ENCODE data around the gene UNC13A.
A peak's percentile ranks its signal among the peaks of the same experiment; 100 is the strongest.

Gene UNC13A

GRCh38 chr19:17706750-17707181 is 18.6 kb upstream of the UNC13A start:
- no peak for DNase-seq (ENCODE audit: low read depth)

DNA sequence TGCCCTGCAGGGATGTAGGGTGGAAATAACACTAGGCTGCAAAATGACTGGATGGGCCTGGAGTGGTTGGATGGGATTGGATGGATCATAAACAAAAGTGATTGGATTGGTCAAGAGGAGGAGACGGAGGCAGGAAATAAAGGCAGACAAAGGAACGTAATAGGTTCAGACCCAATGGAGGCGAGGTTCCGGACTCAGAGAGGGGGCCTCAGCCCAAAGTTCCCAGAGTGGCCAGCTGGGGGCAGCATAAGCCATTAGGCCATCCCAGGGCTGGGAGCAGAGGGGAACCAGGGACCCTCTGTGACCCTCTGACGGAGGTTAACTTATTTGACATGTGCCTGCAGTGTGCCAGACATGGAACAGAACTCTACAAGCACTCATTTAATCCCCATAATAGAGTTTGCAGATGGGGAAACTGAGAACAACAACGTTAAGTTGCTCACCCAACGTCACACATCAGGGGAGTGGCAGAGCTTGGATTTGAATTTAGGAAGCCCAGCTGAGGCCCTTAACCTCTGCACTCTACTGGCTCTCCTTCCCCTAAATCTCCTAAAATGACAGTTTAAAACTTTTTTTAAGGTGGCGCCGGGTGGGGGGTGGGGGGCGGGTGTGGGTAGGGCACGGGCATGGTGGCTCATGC is 15.8 kb upstream of the UNC13A start:
- peak; percentile 57 for DNase-seq (ENCODE audit: low read depth)

DNA sequence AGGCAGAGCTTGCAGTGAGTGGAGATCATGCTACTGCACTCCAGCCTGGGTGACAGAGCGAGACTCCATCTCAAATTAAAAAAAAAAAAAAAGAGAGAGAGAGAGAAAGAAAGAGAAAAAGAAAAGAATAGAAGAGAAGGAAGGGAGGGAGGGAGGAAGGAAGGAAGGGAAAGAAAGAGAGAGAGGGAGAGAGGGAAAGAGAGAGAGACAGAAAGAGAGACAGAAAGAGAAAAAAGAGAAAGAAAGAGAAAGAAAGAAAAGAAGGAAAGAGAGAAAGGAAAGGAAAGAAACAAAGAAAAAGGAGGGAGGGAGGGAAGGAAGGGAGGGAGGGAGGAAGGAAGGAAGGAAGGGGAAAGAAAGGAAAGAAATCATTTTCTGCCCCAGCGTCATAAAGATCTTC is 7.0 kb upstream of the UNC13A start:
- DNase-seq (ENCODE audit: low read depth) = no peak

DNA sequence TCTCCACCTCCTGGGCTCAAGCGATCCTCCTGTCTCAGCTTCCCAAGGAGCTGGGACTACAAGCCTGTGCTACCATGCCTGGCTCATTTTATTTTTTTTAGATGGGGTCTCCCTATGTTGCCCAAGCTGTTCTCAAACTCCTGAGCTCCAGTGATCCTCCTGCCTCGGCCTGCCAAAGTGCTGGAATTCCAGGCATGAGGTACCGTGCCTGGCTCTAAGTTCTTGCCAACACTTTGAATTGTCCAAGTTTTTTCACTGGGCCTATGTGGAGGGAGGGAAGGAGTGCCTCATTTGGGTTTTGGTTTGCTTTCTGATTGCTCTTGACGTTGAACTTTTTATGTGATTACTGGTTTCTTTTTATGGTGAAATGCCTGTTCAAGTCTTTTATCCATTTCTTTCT is 4.4 kb upstream of the UNC13A start:
- no peak for DNase-seq (ENCODE audit: low read depth)

- DNase-seq (ENCODE audit: low read depth) = no peak
Measured at GRCh38 chr19:17688853-17689595, 870 bp upstream of the UNC13A start.

DNA sequence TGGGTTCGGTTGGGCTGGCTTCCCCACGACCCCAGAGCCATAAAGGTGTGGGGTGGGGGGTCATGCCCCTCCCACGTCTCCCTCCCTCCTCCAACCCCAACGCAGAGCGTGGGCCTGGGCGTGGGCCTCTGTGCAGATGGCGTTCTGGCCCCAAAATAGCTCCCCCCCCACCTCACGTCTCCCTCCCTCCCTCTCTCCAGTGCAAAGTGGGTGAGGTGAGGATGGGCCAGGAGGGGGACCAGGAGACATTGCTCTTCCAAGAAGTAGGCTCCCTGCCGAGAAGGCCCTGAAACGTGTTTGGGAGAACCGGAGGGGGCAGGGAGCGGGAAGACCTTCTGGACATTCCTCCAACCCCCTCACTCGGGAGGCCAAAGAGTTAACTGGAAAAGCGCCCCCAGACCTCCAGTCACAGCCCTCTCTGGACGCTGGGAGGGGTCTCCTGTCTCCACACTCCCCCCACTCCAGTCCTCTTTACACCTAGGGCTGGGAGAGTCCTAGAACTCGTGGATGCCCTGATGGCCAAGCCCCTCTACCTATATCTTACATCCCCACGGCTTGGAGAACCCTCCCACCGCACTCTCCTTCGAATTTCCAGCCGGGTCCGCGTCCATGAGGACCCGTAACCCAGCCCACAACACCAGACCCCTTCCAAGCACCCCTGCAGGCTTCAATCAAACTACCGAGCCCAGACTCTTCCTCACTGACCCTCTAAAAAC is 855 bp downstream of the UNC13A start:
- no peak for DNase-seq (ENCODE audit: low read depth)

DNA sequence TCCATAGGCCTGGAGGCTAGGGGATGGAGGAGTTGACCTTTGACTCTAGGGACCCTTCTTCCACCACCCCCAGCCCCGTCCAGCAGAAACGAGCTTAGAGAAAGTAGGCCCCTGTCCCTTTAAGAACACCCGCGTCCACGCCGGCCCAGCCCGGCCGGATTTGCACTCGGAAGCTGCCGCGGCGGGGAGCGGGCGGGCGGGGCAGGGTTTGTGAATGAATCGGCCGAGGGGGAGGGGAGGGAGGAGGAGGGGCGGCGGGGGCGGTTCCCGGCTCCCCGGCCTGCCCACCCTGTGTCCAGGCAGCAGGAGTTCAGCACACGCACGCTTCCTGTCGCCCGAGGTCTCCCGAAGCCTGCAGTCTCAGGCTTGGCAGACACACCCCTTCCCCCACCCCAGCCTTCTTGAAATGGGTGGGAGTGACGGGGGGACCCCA is 1.5 kb downstream of the UNC13A start:
- DNase-seq (ENCODE audit: low read depth) = no peak

GRCh38 chr19:17686023-17686521 is 2.1 kb downstream of the UNC13A start:
- DNase-seq (ENCODE audit: low read depth) = no peak

DNA sequence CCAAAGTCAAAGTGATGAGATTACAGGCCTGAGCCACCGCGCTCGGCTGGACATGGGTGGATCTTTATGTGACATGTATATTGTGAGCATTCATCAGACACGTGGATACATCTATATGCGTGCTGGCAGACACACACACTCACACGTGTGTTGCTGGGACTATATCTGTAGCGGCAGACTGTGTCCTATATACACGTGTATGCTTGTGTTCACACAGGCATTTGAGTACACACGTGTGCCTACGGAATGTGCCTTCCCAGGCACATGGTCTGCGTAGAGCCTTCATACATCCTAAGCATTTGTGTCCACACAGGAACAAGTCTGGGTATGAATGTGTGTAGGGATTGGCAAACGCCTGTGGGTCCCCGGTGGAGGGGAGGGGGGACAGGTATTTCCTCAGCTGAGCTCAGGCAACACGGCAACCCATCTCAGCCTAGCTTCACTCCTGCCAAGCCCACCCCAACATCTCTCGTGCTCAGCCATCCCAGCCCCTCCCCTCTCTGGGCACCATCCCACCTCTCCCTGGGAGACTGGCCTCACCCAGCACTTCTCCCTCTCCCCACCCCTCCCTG is 2.6 kb downstream of the UNC13A start:
- no peak for DNase-seq (ENCODE audit: low read depth)

DNA sequence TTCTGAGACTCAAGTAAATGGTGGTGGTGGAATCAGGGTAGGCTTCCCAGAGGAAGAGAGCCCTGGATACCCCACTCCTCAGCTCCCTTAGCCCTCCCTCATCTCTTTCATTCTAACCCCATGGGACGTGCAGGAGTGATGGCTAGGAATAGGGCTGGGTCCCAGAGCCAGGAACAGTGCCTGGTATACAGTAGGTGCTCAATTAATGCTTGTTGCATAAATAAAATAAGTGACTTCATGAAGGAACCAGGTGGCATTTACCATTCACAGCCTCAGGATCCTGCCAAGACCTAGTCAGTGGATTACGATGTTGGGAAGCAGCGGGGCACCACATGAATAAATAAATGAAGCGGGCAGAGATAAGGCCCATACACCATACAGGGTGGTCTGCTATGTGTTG is 3.9 kb downstream of the UNC13A start:
- DNase-seq (ENCODE audit: low read depth) = no peak

DNA sequence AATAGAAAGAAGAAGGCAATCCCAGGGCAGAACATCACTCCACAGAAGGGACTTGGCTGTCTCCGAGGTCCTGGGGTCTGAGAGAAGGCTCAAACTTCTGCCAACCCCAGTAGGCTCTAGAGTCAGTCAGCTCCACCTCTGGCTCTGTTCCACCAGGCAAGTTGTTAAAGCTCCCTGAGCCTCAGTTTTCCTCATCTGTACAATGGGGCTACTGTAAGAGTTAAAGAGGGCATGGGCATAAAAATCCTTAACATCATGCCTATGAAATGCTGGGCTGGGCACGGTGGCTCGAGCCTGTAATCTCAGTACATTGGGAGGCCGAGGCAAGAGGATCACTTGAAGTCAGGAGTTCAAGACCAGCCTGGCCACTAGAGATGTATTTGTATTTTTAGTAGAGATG is 5.1 kb downstream of the UNC13A start:
- no peak for DNase-seq (ENCODE audit: low read depth)

DNA sequence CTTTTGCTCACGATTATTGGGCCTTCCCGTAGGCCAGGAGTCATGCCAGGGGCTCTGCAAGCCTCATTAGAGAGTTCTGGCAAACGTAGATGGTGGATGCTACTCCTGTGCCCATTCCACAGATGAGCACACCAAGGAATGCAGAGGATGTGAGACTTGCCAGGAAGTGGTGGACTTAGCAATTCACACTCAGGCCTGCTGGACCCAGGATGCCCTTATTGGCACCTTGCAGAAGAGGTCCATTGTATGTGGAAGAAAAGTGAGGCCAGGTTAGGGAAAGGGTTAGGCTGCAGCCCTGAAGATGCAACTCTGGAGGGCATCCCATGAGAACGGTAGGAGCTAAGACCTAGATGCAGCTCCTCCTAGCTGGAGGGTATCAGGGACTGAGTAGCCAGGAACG is 5.9 kb downstream of the UNC13A start:
- DNase-seq (ENCODE audit: low read depth) = no peak

GRCh38 chr19:17681505-17682125 is 6.5 kb downstream of the UNC13A start:
- no peak for DNase-seq (ENCODE audit: low read depth)

DNA sequence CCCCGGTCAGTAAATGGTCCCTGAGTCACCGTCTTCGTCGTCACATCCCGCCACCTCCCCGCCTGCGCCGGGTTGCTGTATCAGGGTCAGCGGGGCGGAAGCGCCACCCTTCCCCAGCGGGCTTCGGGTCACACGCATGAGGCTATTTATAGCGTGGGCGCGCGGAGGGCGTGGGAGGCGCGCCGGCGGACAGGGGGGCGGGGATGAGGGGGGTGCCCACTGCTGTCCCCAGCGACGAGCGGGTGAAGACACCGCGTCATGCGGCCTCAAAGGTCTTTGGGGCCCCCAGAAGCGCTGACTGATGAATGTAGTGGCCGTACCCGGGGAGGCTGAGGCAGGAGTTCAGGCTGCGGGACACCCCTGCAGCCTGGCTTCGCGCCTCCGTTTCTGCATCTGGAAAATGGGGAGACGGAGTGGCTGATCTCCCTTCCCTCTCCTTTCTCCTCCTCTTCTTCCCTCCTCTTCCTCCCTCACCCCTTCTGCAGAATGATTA is 7.9 kb downstream of the UNC13A start:
- DNase-seq (ENCODE audit: low read depth) = no peak

- DNase-seq (ENCODE audit: low read depth) = no peak
Measured at GRCh38 chr19:17679526-17680229, 8.5 kb downstream of the UNC13A start.

DNA sequence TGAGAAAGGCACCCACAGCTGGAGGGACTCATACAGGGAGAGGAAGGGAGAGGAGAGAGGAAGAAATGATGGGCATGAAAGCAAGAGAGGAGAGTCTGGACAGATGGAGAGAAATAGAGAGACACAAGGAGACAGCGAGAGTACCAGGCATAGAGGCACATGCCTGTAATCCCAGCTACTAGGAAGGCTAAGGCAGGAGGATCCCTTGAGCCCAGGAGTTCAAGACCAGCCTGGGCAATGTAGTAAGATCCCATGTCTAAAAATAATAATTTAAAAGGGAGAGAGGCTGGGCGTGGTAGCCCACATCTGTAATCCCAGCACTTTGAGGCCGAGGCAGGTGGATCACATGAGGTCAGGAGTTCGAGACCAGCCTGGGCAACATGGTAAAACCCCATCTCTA is 9.3 kb downstream of the UNC13A start:
- DNase-seq (ENCODE audit: low read depth) = no peak

DNA sequence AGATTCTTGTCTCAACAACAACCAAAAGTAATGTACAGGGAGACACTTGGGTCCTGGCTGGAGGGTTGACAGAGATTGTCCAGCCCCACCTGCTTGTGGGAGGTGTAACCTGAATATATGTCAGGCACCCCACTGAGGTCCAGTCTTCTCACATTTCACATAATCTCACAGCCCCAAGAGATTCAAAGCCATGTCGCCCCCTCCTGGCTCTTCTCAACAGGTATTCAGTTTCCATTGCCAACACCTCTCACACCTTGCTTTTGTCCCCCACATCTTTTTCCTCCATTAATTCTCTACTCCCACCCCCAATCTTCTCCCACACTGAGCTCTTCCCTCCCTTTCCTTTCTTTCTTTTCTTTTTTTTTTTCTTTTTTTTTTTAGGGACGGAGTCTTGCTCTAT is 11.2 kb downstream of the UNC13A start:
- DNase-seq (ENCODE audit: low read depth) = no peak

- no peak for DNase-seq (ENCODE audit: low read depth)
Measured at GRCh38 chr19:17676295-17676694, 11.9 kb downstream of the UNC13A start.

- DNase-seq (ENCODE audit: low read depth) = no peak
Measured at GRCh38 chr19:17673937-17674799, 14.0 kb downstream of the UNC13A start.

GRCh38 chr19:17671906-17672305 is 16.2 kb downstream of the UNC13A start:
- DNase-seq (ENCODE audit: low read depth) = no peak

All from activated T-helper 1 cell treated with Interleukin-2 at 50 U/mL for 16 hours (primary cell).